Kidney tubule cell (primary cell): Measurements from ENCODE around the gene ALPP.
"Not testable (repeated sequence)": the region's sequence is repeated elsewhere in the genome, so short reads cannot be mapped to it uniquely, and the experiment has no call there.

Source experiments
- DNase-seq: peaks from one replicate; pipeline ENCODE4 v3.0.0-alpha.2; 2018; ENCODE audit warnings: low spot score

The ALPP gene

DNA sequence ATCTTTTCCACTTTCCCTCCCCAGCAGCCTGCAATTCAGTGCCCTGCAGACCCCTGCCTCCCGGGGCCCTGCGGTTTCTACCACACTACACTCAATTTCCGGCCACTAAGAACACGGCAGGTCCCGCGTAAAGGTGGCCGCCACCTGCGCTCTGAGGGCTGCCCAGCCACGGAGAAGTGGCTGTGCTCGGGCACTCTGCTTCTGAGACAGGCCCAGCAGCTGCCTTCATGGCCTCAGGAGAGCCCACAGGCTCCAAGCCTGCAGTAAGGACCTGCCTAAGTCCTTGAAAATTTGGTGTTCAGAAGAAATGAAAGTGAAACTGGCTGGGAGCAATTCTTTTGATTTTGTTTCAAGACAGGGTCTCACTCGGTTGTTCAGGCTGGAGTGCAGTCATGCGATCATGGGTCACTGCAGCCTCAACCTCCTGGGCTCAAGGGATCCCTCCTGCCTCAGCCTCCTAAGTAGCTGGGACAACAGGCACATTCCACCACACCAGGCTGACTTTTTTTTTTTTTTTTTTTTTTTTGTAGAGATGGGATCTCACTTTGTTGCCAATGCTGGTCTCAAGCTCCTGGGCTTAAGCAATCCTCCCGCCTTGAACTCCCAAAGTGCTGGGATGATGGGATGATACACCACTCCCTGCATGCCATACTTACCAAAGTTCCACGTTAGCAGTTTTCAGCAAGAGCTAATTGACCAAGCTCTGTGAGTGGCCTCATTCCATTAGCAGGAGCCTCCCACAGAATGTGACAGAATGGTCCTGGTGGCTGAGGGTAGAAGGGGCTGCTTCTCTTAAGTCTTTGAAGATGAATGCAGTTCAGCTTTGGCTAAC, 14.6 kb upstream of the ALPP start:
- DNase-seq: peak; percentile 9

DNA sequence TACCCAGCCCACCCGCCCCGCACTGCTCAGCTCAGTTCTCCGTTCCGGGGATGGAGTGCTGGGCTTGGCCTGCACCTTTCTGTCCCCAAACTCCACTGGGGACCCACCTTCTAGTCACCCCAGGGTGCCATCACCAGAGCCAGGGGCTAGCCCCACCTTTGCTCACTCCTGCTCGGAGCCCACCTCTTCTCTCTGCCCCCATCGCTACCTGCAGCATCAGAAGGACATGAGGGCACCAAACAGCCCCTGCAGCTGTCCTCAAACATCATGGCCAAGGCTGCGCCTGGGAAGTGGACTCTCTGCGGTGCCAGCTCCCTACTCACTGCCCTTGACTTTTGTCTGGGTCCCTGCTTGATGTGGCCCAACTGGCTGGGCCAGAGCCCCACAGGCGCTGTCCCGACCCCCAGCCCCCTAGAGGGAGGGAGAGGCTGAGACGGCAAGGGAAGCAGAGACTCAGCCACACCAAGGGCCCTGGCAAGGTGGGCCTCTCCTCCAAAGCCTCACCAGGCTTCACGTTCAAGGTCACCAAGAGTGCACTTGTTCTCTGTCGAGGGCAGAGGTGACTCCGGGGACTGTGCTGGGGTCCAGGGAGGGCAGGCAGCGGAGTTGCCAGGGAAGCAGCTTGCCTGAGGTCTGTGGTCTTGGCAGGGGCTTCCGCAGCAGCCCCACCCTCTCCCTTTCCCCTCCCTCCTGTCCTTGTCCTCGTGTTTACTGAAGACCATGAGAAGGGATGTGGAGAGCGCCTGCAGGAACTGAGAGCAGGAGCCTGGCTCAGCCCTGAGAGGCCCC, 13.6 kb upstream of the ALPP start:
- not testable (repeated sequence) for DNase-seq

DNA sequence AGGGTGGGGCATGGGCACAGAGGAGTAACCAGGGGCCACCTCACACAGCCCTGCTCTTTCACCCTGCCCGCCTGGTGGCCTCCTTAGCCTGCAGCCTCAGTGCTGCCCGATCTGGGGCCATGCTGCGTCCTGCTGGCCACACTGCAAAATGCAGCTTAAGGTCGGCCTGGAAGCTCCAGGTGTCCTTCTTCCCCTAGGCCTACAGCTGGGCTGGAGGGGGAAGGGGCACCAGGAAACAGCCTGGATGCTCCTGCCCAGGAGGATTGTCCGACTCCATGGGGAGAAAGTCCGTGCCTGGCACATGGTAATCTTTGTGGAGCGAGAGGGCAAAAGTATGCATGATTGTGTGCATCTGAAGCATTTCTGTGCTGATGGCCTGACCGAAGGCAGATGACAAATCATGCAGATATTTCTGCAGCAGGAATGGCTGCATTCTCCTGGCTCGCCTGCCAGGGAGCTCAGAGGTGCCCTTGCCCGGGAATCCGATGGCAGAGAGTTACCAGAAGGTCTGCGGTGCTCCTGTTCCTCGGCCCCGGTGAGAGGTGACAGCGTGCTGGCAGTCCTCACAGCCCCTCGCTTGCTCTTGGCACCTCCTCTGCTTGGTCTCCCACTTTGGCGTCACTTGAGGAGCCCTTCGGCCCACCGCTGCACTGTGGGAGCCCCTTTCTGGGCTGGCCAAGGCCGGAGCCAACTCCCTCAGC, 12.8 kb upstream of the ALPP start:
- peak; percentile 60 for DNase-seq

DNA sequence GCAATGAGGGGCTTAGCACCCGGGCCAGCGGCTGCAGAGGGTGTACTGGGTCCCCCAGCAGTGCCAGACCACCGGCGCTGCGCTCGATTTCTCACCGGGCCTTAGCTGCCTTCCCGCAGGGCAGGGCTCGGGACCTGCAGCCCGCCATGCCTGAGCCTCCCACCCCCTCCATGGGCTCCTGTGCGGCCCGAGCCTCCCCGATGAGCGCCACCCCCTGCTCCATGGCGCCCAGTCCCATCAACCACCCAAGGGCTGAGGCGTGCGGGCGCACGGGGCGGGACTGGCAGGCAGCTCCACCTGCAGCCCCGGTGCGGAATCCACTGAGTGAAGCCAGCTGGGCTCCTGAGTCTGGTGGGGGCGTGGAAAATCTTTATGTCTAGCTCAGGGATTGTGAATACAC, 12.1 kb upstream of the ALPP start:
- DNase-seq: not testable (repeated sequence)

- no peak for DNase-seq
Observed at GRCh38 chr2:232367016-232367415, 11.5 kb upstream of the ALPP start.

DNA sequence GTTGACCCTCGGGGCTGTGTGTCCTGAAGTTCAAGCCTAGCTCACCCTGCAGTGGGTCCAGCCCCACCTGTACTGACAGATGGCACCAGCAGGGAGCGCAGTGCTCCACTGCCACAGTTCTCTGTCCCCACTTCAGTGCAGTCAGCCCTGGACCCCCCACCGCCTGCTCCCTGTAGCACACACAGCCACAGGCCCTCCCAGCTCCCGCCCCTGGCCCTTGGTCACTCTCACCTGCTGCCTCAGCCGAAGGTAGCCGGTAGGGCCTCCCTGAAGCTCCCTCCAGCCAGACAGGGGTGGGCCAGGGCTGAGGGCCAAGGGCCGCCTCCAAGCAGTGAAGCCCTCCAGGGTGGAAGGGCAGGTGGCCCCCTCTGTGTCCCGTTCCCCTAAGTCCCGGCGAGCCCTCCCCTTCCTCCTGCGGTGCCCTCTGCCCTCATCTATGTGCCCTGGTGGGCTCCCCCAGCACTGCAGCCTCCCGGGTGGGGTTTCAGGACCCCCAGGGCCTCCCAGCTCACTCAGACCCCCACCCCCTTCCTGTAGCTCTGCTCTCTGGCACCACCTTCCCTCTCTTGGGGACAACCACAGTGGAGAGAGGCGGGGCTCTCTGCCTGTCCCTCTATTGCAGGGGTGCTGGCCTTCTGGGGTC, 10.8 kb upstream of the ALPP start:
- DNase-seq: no peak

DNA sequence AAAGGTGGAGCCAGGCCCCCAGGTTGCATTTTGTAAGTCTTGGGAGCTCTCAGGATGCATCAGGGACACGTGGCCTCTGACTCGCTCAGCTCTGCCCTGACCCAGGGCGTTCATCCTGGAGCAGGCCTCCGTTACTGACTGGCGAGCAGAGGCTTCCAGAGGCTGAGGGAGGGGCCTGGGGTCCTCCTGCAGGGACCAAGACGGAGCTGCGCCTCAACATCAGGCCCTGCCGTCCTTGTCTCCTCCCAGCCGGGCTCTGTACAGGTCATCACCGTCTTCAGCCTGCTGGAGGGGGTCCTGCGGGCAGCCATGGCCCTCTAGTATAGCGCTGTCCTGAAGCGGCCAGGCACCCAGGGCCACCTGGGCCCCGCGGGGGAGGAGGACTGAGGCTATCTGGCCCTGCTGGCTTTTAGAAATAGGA, 10.2 kb upstream of the ALPP start:
- peak; percentile 22 for DNase-seq

GRCh38 chr2:232369126-232369951, 9.2 kb upstream of the ALPP start:
- DNase-seq: no peak

DNA sequence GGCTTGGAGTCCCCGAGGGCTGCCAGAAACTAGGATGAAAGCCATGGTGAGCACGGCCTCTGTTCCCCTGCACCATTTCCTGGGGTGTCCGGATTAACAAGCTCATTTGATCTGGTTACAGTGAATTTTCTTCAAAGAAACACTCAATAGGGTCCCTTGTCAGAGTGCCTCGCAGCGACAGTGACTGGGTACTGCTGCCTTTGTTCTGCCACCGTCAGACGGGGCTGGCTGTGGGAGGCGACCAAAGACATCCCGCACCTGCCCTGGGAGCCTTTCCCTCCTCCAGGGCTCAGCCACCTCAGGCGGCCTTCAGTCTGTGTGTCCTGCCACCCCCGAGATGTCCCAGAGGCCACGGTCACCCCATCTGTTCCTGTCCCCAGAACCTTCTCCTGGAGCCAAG, 8.5 kb upstream of the ALPP start:
- not testable (repeated sequence) for DNase-seq

GRCh38 chr2:232372231-232373208, 6.0 kb upstream of the ALPP start:
- no peak for DNase-seq

GRCh38 chr2:232374356-232374755, 4.2 kb upstream of the ALPP start:
- DNase-seq: no peak

- DNase-seq: no peak
Observed at GRCh38 chr2:232375164-232375563, 3.4 kb upstream of the ALPP start.

GRCh38 chr2:232376260-232376659, 2.3 kb upstream of the ALPP start:
- no peak for DNase-seq

GRCh38 chr2:232376713-232377112, 1.8 kb upstream of the ALPP start:
- no peak for DNase-seq

- DNase-seq: no peak
Observed at GRCh38 chr2:232377319-232377718, 1.2 kb upstream of the ALPP start.

GRCh38 chr2:232377841-232378734, 463 bp upstream of the ALPP start:
- no peak for DNase-seq

- DNase-seq: not testable (repeated sequence)
Observed at GRCh38 chr2:232379610-232380590, 1.3 kb downstream of the ALPP start.
